Stimulated activated CD8-positive, alpha-beta memory T cell treated with anti-CD3 and anti-CD28 coated beads, Interleukin-12 subunit alpha, Interleukin-12 subunit beta, amount 100 ng/mL, for 1 hour (primary cell): Measurements from ENCODE around the gene ENTREP3.
A peak's percentile ranks its signal among the peaks of the same experiment; 100 is the strongest.
"Not testable (repeated sequence)": the region's sequence is repeated elsewhere in the genome, so short reads cannot be mapped to it uniquely, and the experiment has no call there.

ENCODE experiments used
- DNase-seq: peaks from one replicate; pipeline ENCODE4 v3.0.0-alpha.2; 2020; ENCODE audit warnings: low read depth

ENTREP3 gene

DNA sequence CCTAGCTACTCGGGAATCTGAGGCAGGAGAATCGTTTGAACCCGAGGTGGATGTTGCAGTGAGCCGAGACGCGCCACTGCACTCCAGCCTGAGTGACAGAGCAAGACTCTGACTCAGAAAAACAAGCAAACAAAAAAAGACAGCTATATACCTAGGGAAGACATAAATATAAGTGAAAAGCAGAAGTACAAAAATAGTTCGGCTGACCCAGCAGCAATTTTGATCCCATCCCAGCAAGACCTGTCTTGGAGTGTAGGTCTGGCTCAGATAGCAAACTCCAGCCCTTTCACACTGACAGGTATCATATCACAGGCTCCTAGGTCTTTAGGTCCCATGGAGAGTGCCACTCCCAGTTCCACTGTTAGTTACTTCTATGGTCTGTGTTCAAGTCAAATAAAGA is 32.2 kb downstream of the ENTREP3 start:
- DNase-seq: no peak

- DNase-seq: not testable (repeated sequence)
Measured at GRCh38 chr1:155220211-155220965, 34.9 kb downstream of the ENTREP3 start.

- DNase-seq: no peak
Measured at GRCh38 chr1:155219592-155220031, 35.7 kb downstream of the ENTREP3 start.

GRCh38 chr1:155218854-155219591 is 36.3 kb downstream of the ENTREP3 start:
- no peak for DNase-seq

GRCh38 chr1:155214702-155215101 is 40.6 kb downstream of the ENTREP3 start:
- not testable (repeated sequence) for DNase-seq

DNA sequence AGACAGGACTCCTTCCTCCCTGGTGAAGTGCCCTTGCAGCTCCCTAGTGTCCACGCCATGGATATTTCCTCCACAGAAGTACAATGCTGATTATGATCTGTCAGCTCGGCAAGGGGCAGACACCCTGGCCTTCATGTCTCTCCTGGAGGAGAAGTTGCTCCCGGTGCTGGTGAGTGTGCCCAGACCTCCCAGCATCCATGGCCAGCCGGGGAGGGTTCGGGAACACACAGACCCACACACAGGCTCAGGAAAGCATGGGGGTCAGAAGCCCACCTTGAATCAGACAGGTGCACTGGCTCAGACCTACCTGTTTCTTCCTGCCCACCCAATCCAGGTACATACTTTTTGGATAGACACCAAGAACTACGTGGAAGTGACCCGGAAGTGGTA is 43.2 kb downstream of the ENTREP3 start:
- DNase-seq: not testable (repeated sequence)

GRCh38 chr1:155211381-155212050 is 43.8 kb downstream of the ENTREP3 start:
- DNase-seq: not testable (repeated sequence)

DNA sequence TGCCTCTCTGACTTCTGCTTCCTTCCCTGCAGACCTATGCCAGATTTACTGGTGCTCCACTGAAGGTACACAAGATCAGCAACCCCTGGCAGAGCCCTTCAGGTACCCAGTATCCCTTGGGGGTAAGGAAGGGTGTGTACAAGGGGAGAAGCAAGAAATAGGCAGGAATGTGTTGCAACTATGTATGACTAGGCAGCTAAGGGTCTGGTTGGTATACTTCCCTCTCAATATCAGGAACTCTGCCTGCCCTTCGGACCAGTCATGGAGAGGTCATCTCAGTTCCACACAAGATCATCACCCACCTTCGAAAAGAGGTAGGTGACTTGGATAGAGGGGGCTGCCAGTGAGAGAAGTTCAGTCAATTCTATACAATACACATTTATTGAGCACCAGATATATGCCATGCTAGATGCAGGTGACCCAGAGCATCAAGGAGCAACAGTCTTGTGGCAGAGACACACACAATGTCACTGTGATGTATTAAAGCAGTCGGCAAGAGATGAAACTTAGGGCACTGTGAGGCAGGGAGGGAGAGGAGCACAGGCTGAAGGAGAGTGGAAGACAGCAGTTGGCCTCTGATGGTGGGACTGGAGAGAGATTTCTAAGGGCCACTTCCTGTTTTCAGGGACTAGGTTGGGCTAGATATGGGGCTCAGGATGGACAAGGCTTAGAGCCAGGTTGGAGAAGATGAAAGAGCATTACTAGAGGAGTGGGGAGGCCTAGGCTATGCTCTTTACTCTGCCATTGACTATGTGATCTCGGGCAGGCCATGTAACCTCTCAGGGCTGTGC is 44.8 kb downstream of the ENTREP3 start:
- DNase-seq: no peak

DNA sequence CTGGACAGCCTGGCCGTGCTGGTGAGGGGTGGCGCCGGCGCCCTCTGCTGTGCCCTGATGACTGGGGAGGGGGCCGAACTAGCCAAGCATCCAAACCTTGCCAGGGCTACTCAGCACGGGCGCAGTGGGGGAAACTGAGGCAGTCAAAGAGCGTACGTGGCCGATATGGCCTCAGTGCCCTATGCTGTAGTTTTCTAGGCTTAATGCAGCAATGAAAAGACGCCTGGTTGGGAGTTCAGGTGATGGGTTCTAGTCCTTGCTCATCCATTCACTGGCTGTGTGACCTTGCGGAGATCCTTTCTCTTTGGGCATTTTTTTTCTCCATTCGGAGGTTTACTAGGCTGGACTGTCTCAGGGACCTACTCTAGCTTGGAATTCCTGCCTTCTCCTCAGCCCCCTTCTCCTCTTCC is 46.0 kb downstream of the ENTREP3 start:
- no peak for DNase-seq

DNA sequence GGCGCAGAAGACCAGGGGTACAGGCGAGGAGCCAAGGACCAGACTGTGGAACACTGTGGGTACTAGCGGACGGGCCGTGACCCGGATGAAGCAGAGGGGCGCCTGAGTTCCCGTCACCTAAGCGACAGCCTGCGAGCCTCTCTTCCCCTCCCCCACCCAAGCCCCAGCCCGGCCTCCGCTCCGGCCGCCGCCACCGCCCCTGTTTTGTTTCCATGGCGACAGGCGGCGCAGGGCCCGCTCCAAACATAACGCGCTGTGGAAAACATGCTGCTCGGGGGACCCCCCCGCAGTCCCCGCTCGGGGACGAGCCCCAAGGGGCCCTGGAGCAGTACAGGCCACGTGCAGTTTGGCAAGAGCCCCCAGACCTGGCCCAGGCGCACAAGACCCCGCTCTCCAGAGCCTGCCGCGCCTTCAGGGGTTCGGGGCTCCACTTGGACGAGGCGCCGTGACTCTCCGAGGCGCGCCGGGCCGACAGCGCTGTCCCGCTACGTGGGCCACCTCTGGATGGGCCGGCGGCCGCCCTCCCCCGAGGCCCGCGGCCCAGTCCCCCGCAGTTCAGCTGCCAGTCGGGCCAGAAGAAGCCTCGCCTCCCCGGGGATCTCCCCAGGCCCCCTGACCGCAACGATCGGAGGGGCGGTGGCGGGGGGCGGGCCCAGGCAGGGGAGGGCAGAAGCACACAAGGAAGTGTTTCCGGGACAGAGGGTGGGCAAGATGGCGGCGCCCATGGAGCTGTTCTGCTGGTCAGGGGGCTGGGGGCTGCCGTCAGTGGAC is 46.6 kb downstream of the ENTREP3 start, which contains the start of gene MTX1:
Gene MTX1, plus strand, starts transcription at position 155 of the 771 bp plus-strand sequence. Its CDS starts 110 bp downstream, at position 265.
- DNase-seq: peak; percentile 78

DNA sequence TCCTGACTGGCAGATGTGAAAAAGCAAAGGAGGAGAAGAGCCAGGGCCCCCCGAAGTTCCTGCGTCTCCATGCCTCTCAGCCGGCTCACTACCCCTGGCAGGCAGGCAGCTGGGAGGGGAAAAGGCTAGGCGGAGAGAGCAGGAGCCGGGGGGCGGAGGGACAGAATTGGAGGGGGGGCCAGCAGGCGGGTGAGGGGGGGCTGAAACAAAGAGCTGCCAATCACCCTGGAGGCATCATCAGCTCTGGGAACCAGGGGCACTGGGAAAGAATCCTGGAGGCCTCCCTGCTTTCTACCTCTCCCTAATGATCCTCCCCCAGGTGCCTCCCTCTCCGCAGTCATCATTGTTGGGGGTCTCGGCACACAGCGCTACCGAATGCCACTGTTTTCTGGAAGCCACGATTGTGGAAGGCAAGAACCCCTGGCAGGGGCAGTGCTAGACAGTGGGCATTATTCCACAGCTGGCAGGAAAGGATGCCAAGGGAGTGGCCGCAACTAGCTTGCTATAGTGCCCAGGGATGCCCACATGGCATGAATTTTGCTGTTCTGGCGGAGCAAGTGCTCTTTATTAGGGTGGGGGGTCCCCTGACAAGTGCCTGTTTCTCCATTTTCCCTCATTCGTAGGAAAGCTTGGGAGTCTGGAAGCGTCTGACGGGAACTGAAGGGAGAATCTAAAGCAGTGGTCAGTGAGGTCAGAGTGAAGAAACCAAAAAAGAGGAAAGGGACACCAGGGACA is 47.3 kb downstream of the ENTREP3 start, which contains the start of gene THBS3:
Gene THBS3, minus strand, starts transcription at position 92 of the 735 bp plus-strand sequence. Its CDS starts 21 bp downstream, at position 71.
- DNase-seq: no peak

DNA sequence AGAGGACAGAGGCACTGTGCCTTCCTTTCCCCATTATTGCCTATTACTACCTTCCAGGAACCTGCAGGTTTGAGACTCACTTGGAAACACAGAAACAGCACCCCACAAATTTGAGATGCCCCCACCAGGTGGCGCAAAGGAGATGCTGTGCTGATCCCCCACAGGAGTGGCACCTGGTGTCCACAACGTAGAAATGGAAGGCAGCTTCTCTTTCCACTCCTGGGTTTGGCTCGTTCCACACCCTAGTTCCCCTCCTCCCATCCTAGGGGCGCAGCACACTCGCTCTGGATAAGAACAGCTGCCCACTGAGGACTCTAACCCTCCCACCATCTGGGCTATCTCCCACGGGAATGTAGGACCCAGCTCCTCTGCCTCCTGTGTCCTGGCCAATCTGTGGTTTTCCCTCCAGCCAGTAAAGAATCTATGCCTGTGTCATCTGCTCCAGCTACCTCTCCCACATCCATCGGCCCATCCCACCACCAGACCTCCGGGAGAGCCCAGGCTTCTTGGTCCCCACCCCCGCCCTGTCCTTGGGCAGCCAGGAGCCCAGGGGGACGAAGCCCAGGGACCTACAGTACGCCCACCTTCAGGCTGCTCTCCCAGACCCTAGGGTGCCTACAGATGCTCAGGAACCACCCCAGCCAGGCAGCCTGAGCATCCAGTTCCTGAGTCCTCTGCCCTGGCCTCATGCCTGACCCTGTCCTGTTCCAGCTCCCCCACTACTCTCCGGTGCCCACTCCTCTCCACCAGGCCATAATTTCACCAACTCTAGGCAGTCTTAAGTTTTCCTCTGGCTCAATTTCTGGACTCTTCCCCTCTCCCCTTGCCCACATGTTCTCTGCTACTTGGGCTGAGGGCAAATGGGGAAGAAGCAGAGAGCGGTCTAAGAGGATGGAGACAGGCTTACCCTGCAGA is 48.1 kb downstream of the ENTREP3 start:
- DNase-seq: peak; percentile 85

DNA sequence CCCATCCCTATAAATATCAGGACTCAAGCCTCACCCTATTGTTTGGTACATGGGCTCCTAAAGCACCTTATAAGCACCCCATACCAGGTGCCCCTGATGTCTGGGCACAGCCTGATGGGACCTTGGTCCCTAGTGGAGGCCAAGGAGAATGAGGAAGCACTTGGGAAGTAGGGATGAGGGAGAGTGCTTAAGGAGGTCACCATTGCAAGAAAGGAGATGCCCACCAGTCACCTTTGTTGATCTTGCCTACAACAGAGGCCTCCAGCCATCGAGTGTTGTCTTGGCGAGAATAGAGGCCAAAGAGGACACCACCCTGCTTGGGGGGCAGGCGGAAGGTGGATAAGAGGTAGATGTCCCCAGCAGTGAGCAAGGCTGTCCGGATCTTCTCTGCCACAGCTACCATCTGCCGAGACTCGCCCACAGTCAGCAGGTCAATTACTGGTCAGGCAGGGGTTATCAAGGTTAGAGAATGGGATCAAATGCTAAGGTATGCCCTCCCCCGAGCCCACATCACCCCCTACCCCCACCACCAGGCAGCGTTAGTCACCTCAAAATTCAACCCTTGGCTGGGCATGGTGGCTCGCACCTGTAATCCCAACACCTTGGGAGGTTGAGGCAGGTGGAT is 49.2 kb downstream of the ENTREP3 start:
- no peak for DNase-seq

DNA sequence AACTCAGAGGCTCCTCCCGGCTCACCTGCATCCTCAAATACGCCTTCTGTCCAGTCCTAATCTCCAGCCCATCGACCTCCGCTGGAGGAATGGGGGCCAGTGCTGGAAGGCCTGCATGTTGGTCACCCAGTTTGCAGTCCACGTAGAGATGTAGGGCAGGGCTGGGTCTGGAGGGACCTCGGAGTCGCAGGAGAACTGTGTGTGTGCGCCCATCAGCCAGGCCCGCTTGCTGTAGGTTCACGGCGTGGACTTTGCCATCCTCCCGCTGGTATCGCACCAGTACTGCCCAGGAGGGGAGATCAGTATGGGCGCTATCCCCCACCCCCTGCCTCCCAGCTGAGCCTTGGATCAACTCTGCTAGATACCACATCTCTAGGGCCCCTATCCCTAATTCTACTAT is 50.2 kb downstream of the ENTREP3 start:
- no peak for DNase-seq

DNA sequence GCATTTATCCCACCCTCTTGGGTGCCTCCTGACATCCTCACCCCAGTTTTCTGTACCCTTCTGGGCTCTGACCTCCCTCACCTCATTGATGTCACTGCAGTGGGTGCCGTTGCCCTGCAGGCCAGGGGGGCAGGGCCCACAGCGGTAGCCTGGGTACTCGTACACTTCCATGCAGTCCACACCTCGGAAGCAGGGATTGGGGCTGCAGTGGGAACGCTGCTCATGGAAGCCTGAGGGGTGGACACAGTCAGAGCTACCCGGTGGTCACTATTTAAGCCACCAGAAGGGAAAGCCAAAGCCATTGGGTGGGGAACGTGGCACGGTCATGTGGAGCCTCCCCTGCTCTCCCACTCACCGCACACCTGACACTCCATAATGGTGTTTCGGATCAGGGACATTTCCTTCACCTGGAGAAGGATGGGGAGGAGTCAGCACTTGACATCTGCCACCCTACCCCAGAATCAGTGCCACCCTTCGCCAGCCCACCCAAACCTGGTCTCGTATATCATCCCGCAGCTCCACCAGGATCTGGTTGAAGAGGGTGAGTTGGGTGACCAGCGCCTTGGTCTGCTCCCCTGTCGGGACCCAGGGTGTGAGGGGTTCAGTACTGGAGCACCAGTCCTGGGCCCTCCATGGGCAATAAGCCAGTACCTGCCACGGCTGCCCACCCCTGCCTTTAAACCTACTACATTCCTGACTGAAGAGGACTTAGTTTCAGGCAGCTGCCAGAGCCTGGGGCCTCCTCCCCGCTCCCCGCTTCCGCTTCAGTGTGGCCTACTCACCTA is 52.4 kb downstream of the ENTREP3 start:
- DNase-seq: no peak

DNA sequence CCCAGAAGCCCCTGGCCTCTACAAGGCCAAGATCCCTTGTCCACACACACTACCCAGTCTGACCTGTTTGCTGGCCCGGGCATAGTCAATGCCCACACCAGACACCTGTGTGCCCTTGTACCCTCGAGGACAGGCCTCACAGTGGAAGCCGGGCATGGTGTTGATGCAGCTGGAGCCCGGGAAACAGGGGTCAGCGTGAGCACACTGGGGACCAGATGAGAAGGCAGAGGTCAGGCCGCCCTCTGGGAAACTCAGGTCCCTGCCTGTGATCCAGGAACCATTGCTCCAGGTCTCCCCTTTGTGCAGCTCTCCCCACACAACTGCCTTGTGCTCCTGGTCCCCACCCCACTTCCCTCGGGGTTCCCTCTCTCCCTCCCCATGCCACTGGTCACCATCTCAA is 53.1 kb downstream of the ENTREP3 start:
- DNase-seq: no peak

DNA sequence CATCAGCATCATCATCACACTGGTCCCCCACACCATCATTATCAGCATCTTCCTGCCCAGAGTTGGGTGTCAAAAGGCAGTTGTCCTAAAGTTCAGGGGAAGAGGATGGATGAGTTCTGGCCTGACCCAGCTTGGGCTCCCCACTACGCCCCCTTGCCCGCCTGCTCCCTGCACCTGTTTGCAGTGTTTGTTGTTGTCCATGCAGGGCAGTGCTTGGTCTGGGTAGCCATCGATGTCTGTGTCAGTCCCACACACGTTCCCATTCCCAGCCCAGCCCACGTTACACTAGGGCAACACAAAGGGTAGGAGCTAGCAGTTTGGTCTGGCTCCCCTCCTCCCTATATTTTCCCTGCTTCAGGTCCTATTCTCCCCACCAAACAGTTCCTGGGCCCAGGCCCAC is 54.4 kb downstream of the ENTREP3 start:
- no peak for DNase-seq

DNA sequence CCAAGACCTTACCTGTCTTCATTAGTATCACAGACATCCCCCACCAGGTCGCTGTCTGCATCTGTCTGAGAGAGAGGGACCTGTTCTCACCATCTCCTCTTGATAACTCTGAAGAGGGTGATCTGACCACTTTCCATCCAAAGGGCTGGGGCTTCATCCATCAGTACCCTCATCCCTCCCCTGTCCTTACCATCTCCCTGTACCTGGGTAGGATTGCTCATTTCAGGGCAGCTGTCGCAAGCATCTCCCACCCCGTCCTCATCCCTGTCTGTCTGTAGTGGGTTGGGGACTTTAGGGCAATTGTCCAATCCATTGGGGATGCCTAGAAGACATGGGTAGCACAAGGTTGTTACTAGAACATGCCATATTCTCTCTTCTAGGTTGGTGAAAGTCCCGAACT is 55.5 kb downstream of the ENTREP3 start:
- DNase-seq: no peak
